ENCODE results near the gene LNPEP. TPM values are rescaled to one million over a fixed set of nuclear protein-coding genes. Genes with fewer than 3 reads are reported as not detected.

LNPEP gene
- 410 and 418 TPM in 2 replicates for total RNA-seq (2013; cell fraction: nucleolus; rRNA removed)
- 38.5 and 56.2 TPM in 2 replicates for total RNA-seq (2014; rRNA removed)
- 54.9 and 62.3 TPM in 2 replicates for total RNA-seq (2014; rRNA removed; fragmentation: Illumina TruSeq; extraction: Trizol)
- total RNA-seq (2021): 50.8 and 51.1 TPM in 2 replicates
- 12.3 TPM for polyA plus RNA-seq (2011; ENCODE audit: low read depth)
- polyA plus RNA-seq (2011; rRNA removed): 44.7 and 67.7 TPM in 2 replicates
- 15.1 and 19.2 TPM in 2 replicates for polyA plus RNA-seq (2011; cell fraction: cytosol; rRNA removed)
- polyA plus RNA-seq (2011; cell fraction: nucleus; rRNA removed): 33.3 and 34.8 TPM in 2 replicates
- polyA plus RNA-seq (2012): 22.3 and 26.0 TPM in 2 replicates
- 26.1 and 34.4 TPM in 2 replicates for polyA plus RNA-seq (2014; fragmentation: Illumina TruSeq; extraction: Trizol)
- polyA plus RNA-seq (2014; fragmentation: Nextera tagmentation; extraction: Ambion mirVana): 1 to 10 TPM; 5.6 to 7.3 TPM
- polyA plus RNA-seq (2014; rRNA removed): 17.1 and 21.0 TPM in 2 replicates
- 10 to 100 TPM; 23.2 to 23.9 TPM for polyA plus RNA-seq (2016; fragmentation: Nextera tagmentation; extraction: Ambion mirVana)
- polyA minus RNA-seq (2011; rRNA and poly(A)+ RNA removed): 135 and 161 TPM in 2 replicates
- 48.5 and 54.1 TPM in 2 replicates for polyA minus RNA-seq (2011; cell fraction: cytosol; rRNA and poly(A)+ RNA removed)
- polyA minus RNA-seq (2011; cell fraction: nucleus; rRNA and poly(A)+ RNA removed): 74.6 and 109 TPM in 2 replicates
- Bru-seq, nascent RNA: percentile 94 among the genes with signal in this experiment
- percentile 97 among the genes with signal in this experiment for BruChase-seq, experiment 1, labeled RNA remaining after a 6-hour chase
- percentile 96 among the genes with signal in this experiment for BruChase-seq, experiment 2, labeled RNA remaining after a 2-hour chase
- long read RNA-seq, experiment 1, full-length matches to known transcripts: 2 of 8 reads
- long read RNA-seq, experiment 1, partial matches to known transcripts: 3 of 8 reads
- long read RNA-seq, experiment 1, other reads (novel, unspliced or antisense): 3 of 8 reads
- long read RNA-seq, experiment 2, full-length matches to known transcripts: 8 of 66 reads
- long read RNA-seq, experiment 2, partial matches to known transcripts: 30 of 66 reads
- long read RNA-seq, experiment 2, other reads (novel, unspliced or antisense): 28 of 66 reads

DNA sequence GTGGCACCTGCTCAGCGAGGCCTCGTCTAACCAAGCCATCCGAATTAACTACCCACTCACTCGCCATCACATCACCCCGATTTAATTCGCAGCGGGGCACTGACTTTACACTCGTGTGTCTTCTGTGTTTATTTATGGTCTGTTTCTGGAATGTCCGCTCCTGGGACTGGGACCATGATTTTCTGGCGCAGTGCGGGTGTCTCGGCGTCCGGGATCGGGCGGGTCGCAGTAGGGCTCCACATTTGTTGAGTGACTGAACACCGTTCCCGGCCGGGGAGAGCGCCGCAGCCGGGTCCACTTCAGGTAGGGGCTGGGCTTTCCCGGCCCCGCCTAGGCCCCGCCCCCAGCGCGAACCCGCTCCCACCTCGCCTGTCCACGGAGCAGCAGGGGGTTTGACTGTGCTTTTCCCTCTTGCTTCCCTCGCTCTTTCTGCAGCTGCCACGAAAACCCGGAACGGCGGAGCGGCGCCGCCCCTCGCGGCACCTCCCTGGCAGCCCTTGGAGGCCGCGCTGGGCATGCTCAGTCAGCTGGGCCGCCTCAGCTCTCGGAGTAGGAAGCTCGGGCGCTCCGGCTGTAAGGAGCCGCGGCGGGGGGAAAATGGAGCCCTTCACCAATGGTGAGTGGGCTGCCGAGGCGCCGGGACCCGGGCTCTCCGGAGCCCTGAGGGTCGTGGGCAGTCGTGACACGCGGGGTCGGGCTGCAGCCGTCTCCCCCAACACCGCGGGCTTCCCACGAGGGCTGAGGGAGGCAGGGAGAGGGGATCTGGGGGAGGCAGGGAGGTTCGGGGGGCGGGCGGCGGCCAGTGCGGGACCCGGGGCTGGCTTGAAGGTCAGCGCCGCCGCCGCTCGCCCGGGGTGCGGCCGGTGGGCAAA is at the start of gene LNPEP:
Gene LNPEP (plus strand): TSS at position 522 of the 872 bp plus-strand sequence. CDS start 76 bp downstream, at position 598.
- under 1% methylated on average over 45 of the region's 79 CpGs for WGBS (ENCODE audit: insufficient coverage, insufficient replicate concordance, low lambda C conversion rate, missing lambda C conversion rate)
- intact Hi-C loops (cut with micrococcal nuclease; ENCODE audit: unreplicated experiment): loop anchor here (1.0 to 5.0 kb wide), 7 partner anchors 15 to 1992 kb away; partner anchors contain the start of gene CHD1
- peak within 1 kb of the TSS; percentile 69 for H2AFZ ChIP-seq (ENCODE audit: control insufficient read depth, low read depth, low read length)
- peak; percentile 90 for DNase-seq (ENCODE audit: low read depth, low spot score)
- H3K9ac ChIP-seq (ENCODE audit: control insufficient read depth, insufficient read depth, low read length): peak within 1 kb of the TSS; percentile 93
- H3K4me3 ChIP-seq: peak within 1 kb of the TSS; percentile 94
- ATAC-seq: peak; percentile 72
- FAIRE-seq: peak; percentile 13
- H3K27ac ChIP-seq (ENCODE audit: control insufficient read depth, insufficient read depth): peak within 1 kb of the TSS; percentile 97
- peaks cover 95% of the 10 kb centered on the region for H3K79me2 ChIP-seq (ENCODE audit: control insufficient read depth, insufficient read depth, low read length)
- H3K4me2 ChIP-seq (ENCODE audit: control insufficient read depth, insufficient read depth): peak within 1 kb of the TSS; percentile 90
- H3K9me3 ChIP-seq (replicated peaks; ENCODE audit: control insufficient read depth, insufficient read depth, low read length): no peaks in the 10 kb centered on the region
- peaks cover 9% of the 10 kb centered on the region for H3K4me1 ChIP-seq (ENCODE audit: control insufficient read depth, insufficient read depth, low read length)
- BruUV-seq (replicated peaks): no TSS peak
- ChIA-PET SMC1A (ENCODE audit: uncharacterized antibody, unreplicated experiment) (interaction anchor here (1.0 to 4.0 kb wide), 9 partner anchors 13 to 65 kb away, joined by 3 to 65 read pairs (median 5); partner anchors contain the start of gene ERAP2), RAD21 (ENCODE audit: unreplicated experiment) (interaction anchor here (0.5 to 3.2 kb wide), 18 partner anchors 9 to 225 kb away, joined by 3 to 31 read pairs (median 4); partner anchors contain the start of gene ERAP2), POLR2A (interaction anchor here (0.6 to 7.5 kb wide), 10 partner anchors 11 to 1952 kb away, joined by 3 to 65 read pairs (median 6); partner anchors contain the start of genes ERAP1 and ERAP2), CTCF (interaction anchor here (0.8 to 1.5 kb wide), 4 partner anchors 22 to 66 kb away, joined by 4 to 13 read pairs (median 4); no protein-coding TSS in a partner anchor)
- H3K27me3 ChIP-seq (replicated peaks in 1 of 2; ENCODE audit: control insufficient read depth in 2 of 2, insufficient read depth in 2 of 2, low read length in 1 of 2): no peaks in the 10 kb centered on the region
- in situ Hi-C loops (cut with MboI): no loop called here
- no peaks in the 10 kb centered on the region for H4K20me1 ChIP-seq (ENCODE audit: control insufficient read depth, insufficient read depth)
- no peaks in the 10 kb centered on the region for H3K36me3 ChIP-seq (ENCODE audit: control insufficient read depth in 2 of 2, insufficient read depth in 2 of 2, low read length in 1 of 2)
- TF ChIP-seq MXI1 (IDR thresholded peaks at IDR 0.05; ENCODE audit: low read depth, low read length) (peak; percentile 65), TARDBP (IDR thresholded peaks at IDR 0.05; ENCODE audit: borderline replicate concordance) (0 out of 2 replicates have a peak, but pooled peaks have one; percentile 51), HCFC1 (IDR thresholded peaks at IDR 0.05; ENCODE audit: low read length) (peak; percentile 57; the same call in 1 of the 2 replicates), NBN (IDR thresholded peaks at IDR 0.05) (no peak), ZBED1 (IDR thresholded peaks at IDR 0.05; ENCODE audit: borderline replicate concordance) (no peak), FOXK2 (IDR thresholded peaks at IDR 0.05) (no peak)
- TF ChIP-seq, protein P1, sequence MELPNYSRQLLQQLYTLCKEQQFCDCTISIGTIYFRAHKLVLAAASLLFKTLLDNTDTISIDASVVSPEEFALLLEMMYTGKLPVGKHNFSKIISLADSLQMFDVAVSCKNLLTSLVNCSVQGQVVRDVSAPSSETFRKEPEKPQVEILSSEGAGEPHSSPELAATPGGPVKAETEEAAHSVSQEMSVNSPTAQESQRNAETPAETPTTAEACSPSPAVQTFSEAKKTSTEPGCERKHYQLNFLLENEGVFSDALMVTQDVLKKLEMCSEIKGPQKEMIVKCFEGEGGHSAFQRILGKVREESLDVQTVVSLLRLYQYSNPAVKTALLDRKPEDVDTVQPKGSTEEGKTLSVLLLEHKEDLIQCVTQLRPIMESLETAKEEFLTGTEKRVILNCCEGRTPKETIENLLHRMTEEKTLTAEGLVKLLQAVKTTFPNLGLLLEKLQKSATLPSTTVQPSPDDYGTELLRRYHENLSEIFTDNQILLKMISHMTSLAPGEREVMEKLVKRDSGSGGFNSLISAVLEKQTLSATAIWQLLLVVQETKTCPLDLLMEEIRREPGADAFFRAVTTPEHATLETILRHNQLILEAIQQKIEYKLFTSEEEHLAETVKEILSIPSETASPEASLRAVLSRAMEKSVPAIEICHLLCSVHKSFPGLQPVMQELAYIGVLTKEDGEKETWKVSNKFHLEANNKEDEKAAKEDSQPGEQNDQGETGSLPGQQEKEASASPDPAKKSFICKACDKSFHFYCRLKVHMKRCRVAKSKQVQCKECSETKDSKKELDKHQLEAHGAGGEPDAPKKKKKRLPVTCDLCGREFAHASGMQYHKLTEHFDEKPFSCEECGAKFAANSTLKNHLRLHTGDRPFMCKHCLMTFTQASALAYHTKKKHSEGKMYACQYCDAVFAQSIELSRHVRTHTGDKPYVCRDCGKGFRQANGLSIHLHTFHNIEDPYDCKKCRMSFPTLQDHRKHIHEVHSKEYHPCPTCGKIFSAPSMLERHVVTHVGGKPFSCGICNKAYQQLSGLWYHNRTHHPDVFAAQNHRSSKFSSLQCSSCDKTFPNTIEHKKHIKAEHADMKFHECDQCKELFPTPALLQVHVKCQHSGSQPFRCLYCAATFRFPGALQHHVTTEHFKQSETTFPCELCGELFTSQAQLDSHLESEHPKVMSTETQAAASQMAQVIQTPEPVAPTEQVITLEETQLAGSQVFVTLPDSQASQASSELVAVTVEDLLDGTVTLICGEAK (IDR thresholded peaks at IDR 0.05; ENCODE audit: borderline replicate concordance): peak; percentile 58; the same call in 1 of the 2 replicates
- TF ChIP-seq, protein P2, sequence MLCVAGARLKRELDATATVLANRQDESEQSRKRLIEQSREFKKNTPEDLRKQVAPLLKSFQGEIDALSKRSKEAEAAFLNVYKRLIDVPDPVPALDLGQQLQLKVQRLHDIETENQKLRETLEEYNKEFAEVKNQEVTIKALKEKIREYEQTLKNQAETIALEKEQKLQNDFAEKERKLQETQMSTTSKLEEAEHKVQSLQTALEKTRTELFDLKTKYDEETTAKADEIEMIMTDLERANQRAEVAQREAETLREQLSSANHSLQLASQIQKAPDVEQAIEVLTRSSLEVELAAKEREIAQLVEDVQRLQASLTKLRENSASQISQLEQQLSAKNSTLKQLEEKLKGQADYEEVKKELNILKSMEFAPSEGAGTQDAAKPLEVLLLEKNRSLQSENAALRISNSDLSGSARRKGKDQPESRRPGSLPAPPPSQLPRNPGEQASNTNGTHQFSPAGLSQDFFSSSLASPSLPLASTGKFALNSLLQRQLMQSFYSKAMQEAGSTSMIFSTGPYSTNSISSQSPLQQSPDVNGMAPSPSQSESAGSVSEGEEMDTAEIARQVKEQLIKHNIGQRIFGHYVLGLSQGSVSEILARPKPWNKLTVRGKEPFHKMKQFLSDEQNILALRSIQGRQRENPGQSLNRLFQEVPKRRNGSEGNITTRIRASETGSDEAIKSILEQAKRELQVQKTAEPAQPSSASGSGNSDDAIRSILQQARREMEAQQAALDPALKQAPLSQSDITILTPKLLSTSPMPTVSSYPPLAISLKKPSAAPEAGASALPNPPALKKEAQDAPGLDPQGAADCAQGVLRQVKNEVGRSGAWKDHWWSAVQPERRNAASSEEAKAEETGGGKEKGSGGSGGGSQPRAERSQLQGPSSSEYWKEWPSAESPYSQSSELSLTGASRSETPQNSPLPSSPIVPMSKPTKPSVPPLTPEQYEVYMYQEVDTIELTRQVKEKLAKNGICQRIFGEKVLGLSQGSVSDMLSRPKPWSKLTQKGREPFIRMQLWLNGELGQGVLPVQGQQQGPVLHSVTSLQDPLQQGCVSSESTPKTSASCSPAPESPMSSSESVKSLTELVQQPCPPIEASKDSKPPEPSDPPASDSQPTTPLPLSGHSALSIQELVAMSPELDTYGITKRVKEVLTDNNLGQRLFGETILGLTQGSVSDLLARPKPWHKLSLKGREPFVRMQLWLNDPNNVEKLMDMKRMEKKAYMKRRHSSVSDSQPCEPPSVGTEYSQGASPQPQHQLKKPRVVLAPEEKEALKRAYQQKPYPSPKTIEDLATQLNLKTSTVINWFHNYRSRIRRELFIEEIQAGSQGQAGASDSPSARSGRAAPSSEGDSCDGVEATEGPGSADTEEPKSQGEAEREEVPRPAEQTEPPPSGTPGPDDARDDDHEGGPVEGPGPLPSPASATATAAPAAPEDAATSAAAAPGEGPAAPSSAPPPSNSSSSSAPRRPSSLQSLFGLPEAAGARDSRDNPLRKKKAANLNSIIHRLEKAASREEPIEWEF (IDR thresholded peaks at IDR 0.05; ENCODE audit: insufficient replicate concordance, low read depth, low read length): no peak

Measured in GM12878 (cell line).